NCI-H446 treated with DMSO at 0.1 percent for 48 hours (cell line): ENCODE measurements around the gene SLC35B1.

Experiments
- DNase-seq: peaks from one replicate; lab custom pipeline; 2025; lab: John Stamatoyannopoulos, UW

Gene SLC35B1

GRCh38 chr17:49670002-49670401 is 37.8 kb downstream of the SLC35B1 start:
- DNase-seq = no peak

- no peak for DNase-seq
Observed at GRCh38 chr17:49667854-49668253, 39.9 kb downstream of the SLC35B1 start.

- no peak for DNase-seq
Observed at GRCh38 chr17:49664706-49665211, 43.0 kb downstream of the SLC35B1 start.

GRCh38 chr17:49659661-49660382 is 47.9 kb downstream of the SLC35B1 start:
- DNase-seq = no peak

- DNase-seq = no peak
Observed at GRCh38 chr17:49656247-49656646, 51.5 kb downstream of the SLC35B1 start.
